Central memory CD8-positive, alpha-beta T cell (primary cell): ENCODE data around the gene HMG20A.

Experiments
- ATAC-seq: fragments of 150-1000 bp; cut with Tn5 transposase; replicated peaks from 2 replicates; pipeline ENCODE4 v1.10.0; 2022; ENCODE audit warnings: mild to moderate bottlenecking, moderate FRiP score, moderate number of reproducible peaks; ENCODE audit not compliant: poor library complexity, severe bottlenecking; ENCODE audit errors: extremely low read depth
- DNase-seq, 2 donors: peaks; one replicate each; pipeline ENCODE4 v3.0.0; 2021; ENCODE audit warnings: low spot score in 2 of 2
- H3K27ac Mint-ChIP-seq: one replicate; pipeline ENCODE4 v1.8.0; 2022; ENCODE audit warnings: low read depth, mild to moderate bottlenecking, moderate library complexity, mixed read lengths
- H3K27me3 Mint-ChIP-seq: one replicate; pipeline ENCODE4 v1.8.0; 2022; ENCODE audit warnings: mixed read lengths
- H3K36me3 Mint-ChIP-seq: one replicate; pipeline ENCODE4 v1.8.0; 2022; ENCODE audit warnings: mild to moderate bottlenecking, moderate library complexity, mixed read lengths; ENCODE audit not compliant: insufficient read depth
- H3K4me1 Mint-ChIP-seq: one replicate; pipeline ENCODE4 v1.8.0; 2022; ENCODE audit warnings: mixed read lengths
- H3K4me3 Mint-ChIP-seq: one replicate; pipeline ENCODE4 v1.8.0; 2022; ENCODE audit warnings: mild to moderate bottlenecking, moderate library complexity, mixed read lengths
- H3K9me3 Mint-ChIP-seq: one replicate; pipeline ENCODE4 v1.8.0; 2022; ENCODE audit warnings: mixed read lengths

The HMG20A gene

DNA sequence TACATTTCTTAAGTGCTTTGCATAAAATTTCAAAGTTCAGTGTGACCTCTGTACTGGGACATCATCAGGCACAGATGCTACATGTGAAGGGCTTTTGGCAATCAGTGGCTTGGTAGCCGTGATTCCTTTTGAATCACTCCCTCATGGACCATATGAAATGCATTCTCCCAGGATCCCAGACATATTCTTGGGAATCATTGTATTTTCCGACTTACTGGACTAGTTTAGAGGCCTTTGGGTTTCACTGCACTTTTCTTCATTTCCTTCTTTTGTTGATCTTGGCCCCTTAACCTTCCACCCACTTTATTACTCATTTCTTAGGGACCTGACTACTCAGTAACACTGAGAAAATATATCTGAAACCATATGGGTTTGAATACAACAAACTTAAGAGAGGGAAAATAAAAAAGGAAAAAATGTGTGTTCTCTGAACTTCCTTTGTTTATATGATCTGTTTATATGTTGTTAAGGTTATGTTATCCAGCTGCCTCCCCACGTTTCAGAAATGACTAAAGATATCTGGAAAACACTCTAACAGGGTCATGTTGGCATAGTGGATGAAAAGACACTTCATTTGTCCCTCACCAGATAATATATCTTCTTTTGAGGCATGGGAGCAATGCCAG lies 35.1 kb downstream of the HMG20A start:
- peaks cover 8% of the 10 kb centered on the region for H3K36me3 Mint-ChIP-seq

DNA sequence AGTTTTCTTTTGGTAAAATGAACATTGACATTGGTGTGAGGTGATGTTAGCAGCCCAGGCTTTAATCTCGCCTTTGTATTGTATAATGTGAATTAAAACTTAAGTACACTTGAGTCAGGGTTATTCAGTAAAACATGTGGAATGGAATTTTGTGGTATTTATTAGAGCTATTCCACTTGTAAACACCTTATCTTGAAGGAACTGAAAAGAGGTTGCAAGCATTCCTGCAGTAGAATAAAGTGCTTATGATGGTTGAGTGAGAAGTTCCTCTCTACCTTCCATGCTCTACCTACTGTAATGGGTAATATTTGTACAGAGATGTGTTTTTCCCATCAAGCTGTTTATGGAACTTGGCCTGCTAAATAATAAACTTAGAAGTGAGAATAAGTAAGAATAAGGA lies 36.1 kb downstream of the HMG20A start:
- Mint-ChIP-seq H3K4me3 (no peak overlapping the region), H3K4me1 (peaks cover 36% of the 10 kb centered on the region), H3K36me3 (peaks cover 10% of the 10 kb centered on the region), H3K9me3 (no peaks in the 10 kb centered on the region), H3K27ac (no peak overlapping the region), H3K27me3 (no peaks in the 10 kb centered on the region)
- no peak for ATAC-seq
- no peak for DNase-seq

More for the DNA sequence above, 35.1 kb downstream of the HMG20A start:
- DNase-seq: no peak
- no peak for ATAC-seq
- no peak overlapping the region for H3K4me3 Mint-ChIP-seq
- H3K4me1 Mint-ChIP-seq: peaks cover 31% of the 10 kb centered on the region
- H3K9me3 Mint-ChIP-seq: no peaks in the 10 kb centered on the region
- no peak overlapping the region for H3K27ac Mint-ChIP-seq
- no peaks in the 10 kb centered on the region for H3K27me3 Mint-ChIP-seq

DNA sequence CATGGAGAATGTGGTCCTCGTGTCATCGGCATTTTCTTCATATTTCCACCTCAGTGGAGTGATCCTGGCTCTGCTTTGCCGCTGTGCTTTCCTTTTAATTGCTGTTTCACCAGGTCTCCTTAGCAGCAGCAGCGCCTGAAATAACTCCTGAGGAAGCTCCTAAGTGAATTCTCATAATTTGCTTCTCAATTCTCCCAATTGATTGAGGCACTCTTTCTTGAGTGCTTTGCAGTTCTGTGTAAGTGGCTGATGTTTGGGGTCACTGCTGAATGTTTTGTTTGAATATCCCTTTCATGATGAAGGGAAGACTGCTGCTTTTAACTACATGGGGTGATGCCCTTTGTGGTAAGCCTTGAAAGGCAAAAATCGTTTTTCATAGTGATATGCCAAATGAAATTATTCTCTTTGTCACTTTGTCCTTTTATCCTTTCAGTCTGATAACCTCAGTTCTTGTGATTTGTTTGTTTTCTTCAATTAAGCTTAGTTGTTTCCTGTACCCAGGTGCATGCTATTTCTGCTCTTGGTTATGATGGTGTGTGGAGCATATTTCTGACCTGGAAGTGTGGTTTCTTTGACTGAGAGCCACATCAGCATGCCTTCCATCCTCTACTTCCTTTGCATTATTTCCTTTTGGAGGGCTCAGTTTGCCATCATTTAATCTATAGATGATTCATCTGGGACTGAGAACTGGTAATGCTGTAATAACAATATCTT lies 36.7 kb downstream of the HMG20A start:
- no peak overlapping the region for H3K4me3 Mint-ChIP-seq
- DNase-seq (no peak), ATAC-seq (no peak)
- H3K27ac Mint-ChIP-seq: peak overlapping the region; percentile 33
- no peaks in the 10 kb centered on the region for H3K27me3 Mint-ChIP-seq
- H3K36me3 Mint-ChIP-seq: peaks cover 10% of the 10 kb centered on the region
- no peaks in the 10 kb centered on the region for H3K9me3 Mint-ChIP-seq
- H3K4me1 Mint-ChIP-seq: peaks cover 36% of the 10 kb centered on the region

DNA sequence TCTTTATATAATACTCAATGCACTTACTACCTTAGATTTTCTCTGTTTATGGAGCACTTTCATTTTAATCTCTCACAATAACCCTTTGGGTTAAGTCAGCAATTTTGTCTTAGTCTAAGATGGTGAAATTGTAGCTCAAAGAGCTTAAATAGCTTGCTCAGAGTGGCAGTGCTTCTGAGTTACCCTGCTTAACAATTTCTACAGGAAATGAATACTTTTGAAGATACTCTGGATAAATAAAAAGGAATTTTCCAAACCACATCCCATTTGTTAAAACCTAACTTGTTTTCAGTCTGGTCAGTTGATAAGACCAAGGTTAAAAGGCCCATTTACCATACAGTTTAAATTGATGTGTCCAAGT lies 37.2 kb downstream of the HMG20A start:
- H3K36me3 Mint-ChIP-seq: peaks cover 10% of the 10 kb centered on the region
- peaks cover 36% of the 10 kb centered on the region for H3K4me1 Mint-ChIP-seq
- no peak overlapping the region for H3K4me3 Mint-ChIP-seq
- H3K27me3 Mint-ChIP-seq: no peaks in the 10 kb centered on the region
- no peaks in the 10 kb centered on the region for H3K9me3 Mint-ChIP-seq
- no peak for DNase-seq
- ATAC-seq: no peak
- H3K27ac Mint-ChIP-seq: peak overlapping the region; percentile 33

DNA sequence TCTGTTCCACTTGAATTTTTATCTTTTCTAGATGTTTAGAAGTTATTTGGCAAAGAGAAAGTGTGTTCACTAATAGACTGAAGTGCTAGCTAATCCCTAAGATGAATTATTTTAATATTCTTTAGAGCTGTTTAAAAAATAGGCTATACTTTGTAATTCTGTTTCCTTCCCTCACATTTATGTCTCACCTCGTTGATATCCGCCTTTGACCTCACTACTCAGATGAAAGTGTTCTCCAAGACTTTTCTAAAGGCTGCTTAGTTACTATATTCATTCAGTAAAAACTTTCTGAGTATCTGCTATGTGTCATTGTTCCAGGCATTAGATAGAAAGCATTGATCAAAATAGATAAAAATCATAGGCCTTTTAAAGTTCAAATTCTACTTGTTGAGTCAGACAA lies 38.3 kb downstream of the HMG20A start:
- Mint-ChIP-seq H3K36me3 (peaks cover 10% of the 10 kb centered on the region), H3K27me3 (no peaks in the 10 kb centered on the region), H3K9me3 (no peaks in the 10 kb centered on the region), H3K4me3 (no peak overlapping the region), H3K4me1 (peaks cover 36% of the 10 kb centered on the region), H3K27ac (no peak overlapping the region)
- ATAC-seq (no peak), DNase-seq (no peak)

DNA sequence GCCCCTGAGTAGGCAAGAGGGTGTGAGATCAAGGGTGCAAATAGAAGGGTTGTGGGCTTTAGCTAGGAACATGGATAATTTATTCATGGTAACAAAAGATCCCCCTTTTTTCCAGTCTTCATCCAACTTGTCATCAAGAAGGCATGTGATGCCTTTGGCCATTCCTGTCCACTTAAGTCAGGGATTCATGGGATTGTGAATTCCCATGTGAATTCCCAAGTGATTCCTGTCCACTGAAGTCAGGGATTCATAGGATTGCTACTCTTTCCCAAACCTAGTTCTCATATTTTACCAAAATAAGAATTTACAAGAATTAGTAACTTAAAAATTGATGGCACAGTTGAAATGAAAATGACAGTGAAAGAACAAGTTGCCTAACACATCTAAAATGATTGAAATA lies 40.8 kb downstream of the HMG20A start:
- Mint-ChIP-seq H3K36me3 (peaks cover 22% of the 10 kb centered on the region), H3K4me3 (no peak overlapping the region), H3K9me3 (no peaks in the 10 kb centered on the region), H3K4me1 (peaks cover 20% of the 10 kb centered on the region), H3K27me3 (no peaks in the 10 kb centered on the region), H3K27ac (no peak overlapping the region)
- ATAC-seq (no peak), DNase-seq (no peak)

DNA sequence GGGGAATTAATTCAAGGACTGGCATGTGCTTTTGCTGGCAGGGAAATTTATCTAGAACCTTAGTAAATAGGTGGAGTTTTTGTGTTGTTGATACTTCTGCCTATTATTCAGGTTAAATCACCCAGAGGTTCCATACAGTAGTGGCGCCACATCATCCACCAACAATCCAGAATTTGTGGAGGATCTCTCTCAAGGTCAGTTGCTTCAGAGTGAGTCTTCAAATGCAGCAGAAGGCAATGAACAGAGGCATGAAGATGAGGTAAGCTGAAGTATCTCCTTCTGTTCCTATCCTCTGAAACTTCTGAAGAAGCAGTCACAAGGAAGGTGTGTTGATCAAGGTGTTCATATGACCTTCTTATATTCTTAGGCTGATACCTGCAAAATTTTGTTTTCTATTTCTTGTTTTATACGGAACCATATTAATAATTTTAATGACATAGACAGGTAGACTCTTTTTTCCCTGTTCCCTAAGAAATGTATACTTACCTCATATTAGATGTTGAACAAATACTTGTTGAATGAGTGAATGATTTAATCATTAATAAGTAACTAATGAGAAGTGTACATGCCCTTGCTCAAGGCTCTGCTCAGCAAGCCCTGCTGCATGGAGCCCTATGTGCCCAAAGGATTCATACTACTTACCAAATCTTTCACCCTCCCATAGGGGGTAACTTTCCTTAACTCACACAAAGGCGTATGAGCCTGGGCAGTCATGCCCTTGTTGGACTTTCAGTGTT lies 43.6 kb downstream of the HMG20A start:
- H3K36me3 Mint-ChIP-seq: peaks cover 36% of the 10 kb centered on the region
- no peak for DNase-seq
- ATAC-seq: no peak
- no peak overlapping the region for H3K4me3 Mint-ChIP-seq
- peaks cover 13% of the 10 kb centered on the region for H3K4me1 Mint-ChIP-seq
- no peaks in the 10 kb centered on the region for H3K27me3 Mint-ChIP-seq
- no peaks in the 10 kb centered on the region for H3K9me3 Mint-ChIP-seq
- H3K27ac Mint-ChIP-seq: no peak overlapping the region

DNA sequence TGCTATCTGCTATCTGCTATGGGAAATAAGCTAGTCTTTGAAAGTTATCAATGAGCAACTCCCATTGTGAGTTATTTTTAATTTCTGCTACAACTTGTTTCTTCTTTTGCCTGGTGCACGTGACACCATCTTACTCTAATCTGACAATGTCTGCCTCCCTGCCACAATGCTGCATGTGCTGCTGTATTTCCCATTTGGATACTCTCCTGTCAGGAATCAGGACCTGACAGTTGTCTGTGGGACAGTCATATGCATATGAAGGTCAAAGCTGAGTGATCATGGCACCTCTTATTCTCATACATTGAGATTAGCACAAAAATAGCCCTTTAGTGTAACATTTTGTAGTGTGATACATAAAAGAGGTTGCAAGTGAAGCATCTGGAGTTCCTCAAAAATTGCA lies 45.8 kb downstream of the HMG20A start:
- Mint-ChIP-seq H3K4me3 (no peak overlapping the region), H3K9me3 (no peaks in the 10 kb centered on the region), H3K27me3 (no peaks in the 10 kb centered on the region), H3K27ac (no peak overlapping the region), H3K4me1 (peaks cover 6% of the 10 kb centered on the region), H3K36me3 (peaks cover 39% of the 10 kb centered on the region)
- ATAC-seq (no peak), DNase-seq (no peak)

DNA sequence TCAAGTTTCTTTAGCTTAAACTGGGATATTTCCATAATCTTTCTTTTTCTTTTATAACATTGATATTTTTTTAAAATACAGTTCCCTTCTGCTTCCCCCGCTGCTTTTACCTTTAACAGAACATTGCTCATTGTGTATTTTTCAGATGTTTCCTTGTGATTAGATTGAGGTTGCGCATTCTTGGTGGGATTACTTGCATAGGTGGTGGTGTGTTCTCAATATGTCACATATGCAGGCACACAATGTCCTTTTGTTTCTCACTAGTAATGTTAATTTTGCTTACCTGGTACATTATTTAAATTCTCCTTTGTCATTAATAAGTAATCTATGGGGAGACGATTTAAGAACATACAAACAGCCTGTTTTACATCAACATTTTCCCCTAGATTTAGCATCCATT lies 48.2 kb downstream of the HMG20A start:
- Mint-ChIP-seq H3K4me3 (no peak overlapping the region), H3K4me1 (peaks cover 6% of the 10 kb centered on the region), H3K27ac (no peak overlapping the region), H3K9me3 (no peaks in the 10 kb centered on the region), H3K36me3 (peaks cover 52% of the 10 kb centered on the region), H3K27me3 (no peaks in the 10 kb centered on the region)
- no peak for DNase-seq
- no peak for ATAC-seq

DNA sequence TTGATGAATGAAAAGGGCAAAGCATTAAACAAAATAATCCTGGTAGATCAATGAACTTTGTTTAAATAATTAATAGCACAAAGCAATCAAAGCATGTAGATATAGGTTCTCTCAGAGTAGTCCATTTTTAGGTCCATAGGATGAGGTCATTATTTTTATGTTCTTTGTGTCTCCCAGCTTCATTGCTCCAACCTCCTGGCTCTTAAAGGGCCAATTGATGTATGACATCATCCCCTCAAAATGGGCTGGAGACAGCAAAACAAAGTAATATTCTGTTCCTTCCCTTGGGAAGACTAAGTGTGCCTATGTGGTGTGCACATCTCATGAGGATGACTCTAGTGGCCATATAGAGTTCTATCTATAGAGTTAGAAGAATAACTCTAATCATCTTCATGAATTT lies 49.5 kb downstream of the HMG20A start:
- DNase-seq: no peak
- Mint-ChIP-seq H3K27ac (no peak overlapping the region), H3K4me3 (no peak overlapping the region), H3K9me3 (no peaks in the 10 kb centered on the region), H3K27me3 (no peaks in the 10 kb centered on the region), H3K4me1 (peaks cover 6% of the 10 kb centered on the region), H3K36me3 (peaks cover 48% of the 10 kb centered on the region)
- ATAC-seq: no peak

DNA sequence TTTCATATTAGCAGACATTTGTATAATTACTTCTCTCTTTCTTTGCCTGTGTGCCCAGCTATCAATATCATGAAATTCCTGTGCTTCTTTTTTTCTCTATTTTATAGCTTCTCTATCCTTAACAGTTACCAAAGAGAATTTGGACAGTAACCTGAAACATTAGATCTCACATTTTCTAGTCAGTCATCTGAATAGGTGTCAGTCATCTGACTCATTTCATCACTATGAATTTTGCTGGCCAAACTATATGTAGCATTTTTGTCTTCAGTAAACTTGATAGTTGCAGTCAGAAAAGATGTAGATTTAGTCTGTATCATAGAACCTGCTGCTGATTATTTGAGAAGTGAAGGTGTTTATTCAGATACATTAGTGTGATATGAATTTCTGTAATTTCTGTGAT lies 52.6 kb downstream of the HMG20A start:
- ATAC-seq: no peak
- H3K27ac Mint-ChIP-seq: no peak overlapping the region
- no peaks in the 10 kb centered on the region for H3K9me3 Mint-ChIP-seq
- DNase-seq: no peak
- H3K27me3 Mint-ChIP-seq: no peaks in the 10 kb centered on the region
- no peaks in the 10 kb centered on the region for H3K4me1 Mint-ChIP-seq
- no peak overlapping the region for H3K4me3 Mint-ChIP-seq
- H3K36me3 Mint-ChIP-seq: peaks cover 38% of the 10 kb centered on the region

DNA sequence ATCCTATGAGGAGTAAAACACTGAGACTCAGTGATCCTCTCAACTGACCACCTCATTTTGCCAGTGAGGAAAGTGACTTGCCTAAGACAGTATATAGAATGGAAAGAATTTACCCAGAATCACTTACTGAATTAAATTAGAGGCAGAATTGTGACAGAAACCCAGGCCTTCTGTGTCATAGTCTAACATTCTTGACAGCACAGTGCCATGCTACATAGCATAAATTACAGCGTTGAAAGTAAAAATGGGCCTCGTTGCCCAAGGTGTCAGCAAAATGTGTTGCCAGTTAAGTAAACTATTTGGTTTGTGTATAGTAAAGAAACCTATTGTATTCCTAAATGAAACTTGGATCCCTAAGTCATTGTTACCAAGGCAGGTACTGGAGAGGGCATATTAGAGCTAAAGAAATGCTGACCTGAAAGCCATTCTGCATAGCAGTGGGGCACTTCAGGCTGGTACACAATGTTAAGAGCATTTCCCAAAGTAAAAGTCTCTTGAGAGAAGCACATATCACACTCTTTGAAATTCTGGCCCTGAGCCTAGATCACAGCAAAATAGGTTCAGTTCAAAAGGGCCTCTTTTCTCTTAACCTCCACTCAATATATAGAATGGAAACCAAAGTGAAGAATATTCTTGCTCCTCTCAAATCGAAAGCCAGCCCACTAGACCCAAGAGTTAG lies 53.8 kb downstream of the HMG20A start:
- H3K36me3 Mint-ChIP-seq: peaks cover 38% of the 10 kb centered on the region
- H3K27ac Mint-ChIP-seq: no peak overlapping the region
- no peaks in the 10 kb centered on the region for H3K27me3 Mint-ChIP-seq
- H3K9me3 Mint-ChIP-seq: no peaks in the 10 kb centered on the region
- DNase-seq (no peak), ATAC-seq (no peak)
- H3K4me3 Mint-ChIP-seq: no peak overlapping the region
- H3K4me1 Mint-ChIP-seq: no peaks in the 10 kb centered on the region
